ENCODE results near the gene KDELR1.

DNA sequence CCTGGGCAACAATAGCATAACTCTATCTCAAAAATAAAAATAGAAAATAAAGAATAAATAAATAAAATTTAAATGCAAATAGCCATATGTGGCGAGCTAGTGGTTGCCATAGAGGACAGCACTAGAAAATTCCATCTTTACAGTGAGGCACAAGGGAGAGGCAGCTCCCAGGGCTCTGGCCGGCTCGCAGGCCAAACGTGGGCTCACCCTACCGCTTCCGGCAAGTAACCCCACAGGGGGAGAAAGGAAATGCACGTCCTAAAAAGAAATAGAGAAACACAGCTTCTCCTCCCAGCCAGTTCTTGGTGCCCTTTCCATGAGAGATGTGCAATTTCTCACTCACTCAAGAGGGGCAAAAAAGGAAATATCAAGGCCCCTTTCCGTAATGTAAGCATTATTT lies 42.0 kb upstream of the KDELR1 start:
- TF ChIP-seq POLR2A (IDR thresholded peaks at IDR 0.05): no peak
- TF ChIP-seq, protein P1, sequence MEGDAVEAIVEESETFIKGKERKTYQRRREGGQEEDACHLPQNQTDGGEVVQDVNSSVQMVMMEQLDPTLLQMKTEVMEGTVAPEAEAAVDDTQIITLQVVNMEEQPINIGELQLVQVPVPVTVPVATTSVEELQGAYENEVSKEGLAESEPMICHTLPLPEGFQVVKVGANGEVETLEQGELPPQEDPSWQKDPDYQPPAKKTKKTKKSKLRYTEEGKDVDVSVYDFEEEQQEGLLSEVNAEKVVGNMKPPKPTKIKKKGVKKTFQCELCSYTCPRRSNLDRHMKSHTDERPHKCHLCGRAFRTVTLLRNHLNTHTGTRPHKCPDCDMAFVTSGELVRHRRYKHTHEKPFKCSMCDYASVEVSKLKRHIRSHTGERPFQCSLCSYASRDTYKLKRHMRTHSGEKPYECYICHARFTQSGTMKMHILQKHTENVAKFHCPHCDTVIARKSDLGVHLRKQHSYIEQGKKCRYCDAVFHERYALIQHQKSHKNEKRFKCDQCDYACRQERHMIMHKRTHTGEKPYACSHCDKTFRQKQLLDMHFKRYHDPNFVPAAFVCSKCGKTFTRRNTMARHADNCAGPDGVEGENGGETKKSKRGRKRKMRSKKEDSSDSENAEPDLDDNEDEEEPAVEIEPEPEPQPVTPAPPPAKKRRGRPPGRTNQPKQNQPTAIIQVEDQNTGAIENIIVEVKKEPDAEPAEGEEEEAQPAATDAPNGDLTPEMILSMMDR (IDR thresholded peaks at IDR 0.05): no peak

Measured in right lobe of liver (tissue), 4 donors.